Measurements from ENCODE around the gene CAMK2D.

CAMK2D gene

DNA sequence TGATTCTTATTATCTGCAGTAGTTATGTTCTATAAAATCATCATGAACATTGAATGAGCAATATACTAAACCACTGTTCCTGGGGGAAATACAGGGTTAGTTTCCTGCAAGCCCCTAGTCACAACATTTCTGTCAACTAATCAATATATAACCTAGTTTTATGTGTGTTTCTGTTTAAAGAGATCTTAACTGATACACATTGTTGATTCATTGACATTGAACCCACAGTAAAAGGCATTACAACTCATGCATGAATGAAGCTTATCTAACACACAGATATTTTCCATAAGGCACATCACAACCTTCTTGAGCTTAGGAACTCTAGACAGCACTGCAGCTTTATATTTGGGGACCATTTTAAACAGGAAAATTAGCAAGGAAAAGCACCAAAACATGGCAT lies 134.2 kb downstream of the CAMK2D start:
- Histone ChIP-seq H3K36me3 (no peaks in the 10 kb centered on the region), H3K27ac (no peak overlapping the region), H3K9me3 (ENCODE audit: severe bottlenecking) (no peaks in the 10 kb centered on the region), H3K27me3 (ENCODE audit: insufficient read depth, low read depth, severe bottlenecking) (no peaks in the 10 kb centered on the region), H3K4me3 (ENCODE audit: low read depth, low read length) (no peak overlapping the region)
- no peak for DNase-seq
- no peak for TF ChIP-seq CTCF (IDR thresholded peaks at IDR 0.05; ENCODE audit: low read depth, low read length)

GRCh38 chr4:113625902-113626301 lies 135.6 kb downstream of the CAMK2D start:
- Histone ChIP-seq H3K36me3 (no peaks in the 10 kb centered on the region), H3K4me3 (ENCODE audit: low read depth, low read length) (no peak overlapping the region), H3K27me3 (ENCODE audit: insufficient read depth, low read depth, severe bottlenecking) (no peaks in the 10 kb centered on the region), H3K27ac (no peak overlapping the region), H3K9me3 (ENCODE audit: severe bottlenecking) (no peaks in the 10 kb centered on the region)
- no peak for TF ChIP-seq CTCF (IDR thresholded peaks at IDR 0.05; ENCODE audit: low read depth, low read length)
- DNase-seq = no peak

DNA sequence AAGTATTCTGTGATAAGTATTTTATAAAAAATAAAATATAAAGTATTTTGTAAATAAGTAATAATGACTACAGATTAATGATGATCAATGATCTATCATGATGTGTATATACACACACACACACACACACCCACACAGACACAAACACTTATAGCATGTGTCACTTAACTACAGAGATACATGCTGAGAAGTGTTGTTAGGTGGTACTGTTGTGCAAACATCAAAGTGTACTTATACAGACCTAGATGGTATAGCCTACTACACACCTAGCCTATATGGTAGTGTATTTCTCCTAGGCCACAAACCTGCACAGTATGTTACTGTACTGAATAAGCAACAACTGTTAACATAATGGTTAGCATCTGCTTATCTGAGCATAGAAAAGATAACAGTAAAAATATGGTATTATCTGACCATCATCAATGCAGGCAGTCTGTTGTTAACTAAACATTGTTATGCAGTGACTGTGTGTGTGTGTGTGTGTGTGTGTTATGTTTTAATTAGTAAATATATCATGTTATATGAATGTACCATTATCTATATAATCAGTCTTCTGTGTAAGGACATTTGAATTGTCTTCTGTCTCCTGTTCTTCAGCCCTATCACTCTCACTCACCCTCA lies 138.2 kb downstream of the CAMK2D start:
- no peak for TF ChIP-seq CTCF (IDR thresholded peaks at IDR 0.05; ENCODE audit: low read depth, low read length)
- Histone ChIP-seq H3K9me3 (ENCODE audit: severe bottlenecking) (no peaks in the 10 kb centered on the region), H3K27ac (no peak overlapping the region), H3K4me3 (ENCODE audit: low read depth, low read length) (no peak overlapping the region), H3K36me3 (no peaks in the 10 kb centered on the region), H3K27me3 (ENCODE audit: insufficient read depth, low read depth, severe bottlenecking) (no peaks in the 10 kb centered on the region)
- DNase-seq = no peak

DNA sequence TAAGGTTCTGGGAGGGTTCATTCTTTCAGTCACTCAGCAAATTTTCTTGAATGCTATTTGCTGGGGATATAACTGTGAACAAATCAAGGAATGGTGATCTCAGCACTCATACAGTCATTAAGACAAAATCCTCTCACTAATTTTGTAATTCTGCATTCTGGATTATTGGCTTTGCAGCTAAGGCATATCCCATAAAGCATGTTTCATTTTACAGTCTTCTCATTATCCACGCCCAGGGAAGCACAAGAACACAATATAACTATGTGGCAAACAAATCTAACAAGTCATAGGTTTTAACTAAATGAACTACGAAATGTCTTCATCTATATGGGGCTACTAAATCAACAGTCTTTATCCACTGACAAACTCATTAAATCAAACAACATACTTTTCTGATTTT lies 139.9 kb downstream of the CAMK2D start:
- no peak for DNase-seq
- Histone ChIP-seq H3K27me3 (ENCODE audit: insufficient read depth, low read depth, severe bottlenecking) (no peaks in the 10 kb centered on the region), H3K9me3 (ENCODE audit: severe bottlenecking) (no peaks in the 10 kb centered on the region), H3K36me3 (no peaks in the 10 kb centered on the region), H3K4me3 (ENCODE audit: low read depth, low read length) (no peak overlapping the region), H3K27ac (no peak overlapping the region)
- no peak for TF ChIP-seq CTCF (IDR thresholded peaks at IDR 0.05; ENCODE audit: low read depth, low read length)

GRCh38 chr4:113620032-113620431 lies 141.5 kb downstream of the CAMK2D start:
- no peak for DNase-seq
- Histone ChIP-seq H3K27ac (no peak overlapping the region), H3K36me3 (no peaks in the 10 kb centered on the region), H3K4me3 (ENCODE audit: low read depth, low read length) (no peak overlapping the region), H3K9me3 (ENCODE audit: severe bottlenecking) (no peaks in the 10 kb centered on the region), H3K27me3 (ENCODE audit: insufficient read depth, low read depth, severe bottlenecking) (no peaks in the 10 kb centered on the region)
- no peak for TF ChIP-seq CTCF (IDR thresholded peaks at IDR 0.05; ENCODE audit: low read depth, low read length)

GRCh38 chr4:113619526-113619925 lies 142.0 kb downstream of the CAMK2D start:
- Histone ChIP-seq H3K27me3 (ENCODE audit: insufficient read depth, low read depth, severe bottlenecking) (no peaks in the 10 kb centered on the region), H3K36me3 (no peaks in the 10 kb centered on the region), H3K4me3 (ENCODE audit: low read depth, low read length) (no peak overlapping the region), H3K9me3 (ENCODE audit: severe bottlenecking) (no peaks in the 10 kb centered on the region), H3K27ac (no peak overlapping the region)
- no peak for TF ChIP-seq CTCF (IDR thresholded peaks at IDR 0.05; ENCODE audit: low read depth, low read length)
- no peak for DNase-seq

Data from WERI-Rb-1 (cell line).